HL-60 (cell line): ENCODE results near the gene ERCC6L2.

Experiments
- CTCF ChIP-seq: IDR thresholded peaks from one replicate; pipeline ENCODE4 v1.5.1; 2011; ENCODE audit warnings: low read length, control low read depth, inconsistent platforms; ENCODE audit not compliant: insufficient read depth
- GABPA ChIP-seq: IDR thresholded peaks from 2 replicates; pipeline ENCODE4 v1.6.1; 2012; ENCODE audit warnings: low read depth
- POLR2AphosphoS5 ChIP-seq: IDR thresholded peaks from 2 replicates; pipeline ENCODE4 v1.6.1; 2012; ENCODE audit warnings: low read depth
- REST ChIP-seq: IDR thresholded peaks from 2 replicates; pipeline ENCODE4 v1.6.1; 2012; ENCODE audit warnings: low read depth; ENCODE audit not compliant: insufficient replicate concordance
- SPI1 ChIP-seq: IDR thresholded peaks from 2 replicates; pipeline ENCODE4 v1.6.1; 2012; ENCODE audit warnings: low read depth, mild to moderate bottlenecking, borderline replicate concordance

GRCh38 chr9:95891067-95891671, 15.7 kb downstream of the ERCC6L2 start:
- no peak for TF ChIP-seq CTCF
- no peak for TF ChIP-seq SPI1
- TF ChIP-seq REST, result no peak
- no peak for TF ChIP-seq POLR2AphosphoS5
- no peak for TF ChIP-seq GABPA
